Upper lobe of right lung (tissue), 1 donor: ENCODE measurements around the gene NAP1L1. TPM values are rescaled to one million over a fixed set of nuclear protein-coding genes. Genes with fewer than 3 reads are reported as not detected.

ENCODE experiments used
- ATAC-seq: fragments of 200-7000 bp; cut with Tn5 transposase; one replicate; pipeline ENCODE4 v1.9.1; 2020; ENCODE audit warnings: mild to moderate bottlenecking, moderate library complexity
- DNase-seq: peaks from one replicate; pipeline ENCODE4 v3.0.0-alpha.2; 2020
- H3K27ac ChIP-seq: fragments of 200-600 bp; one replicate; pipeline ENCODE4 v1.8.0; 2022
- H3K27me3 ChIP-seq: fragments of 200-600 bp; one replicate; pipeline ENCODE4 v1.8.0; 2022; ENCODE audit warnings: mild to moderate bottlenecking
- H3K36me3 ChIP-seq: fragments of 200-600 bp; one replicate; pipeline ENCODE4 v1.8.0; 2022
- H3K4me1 ChIP-seq: fragments of 200-600 bp; one replicate; pipeline ENCODE4 v1.8.0; 2022
- H3K4me3 ChIP-seq: fragments of 200-600 bp; one replicate; pipeline ENCODE4 v1.8.0; 2022; ENCODE audit warnings: mild to moderate bottlenecking
- H3K9me3 ChIP-seq: fragments of 200-600 bp; one replicate; pipeline ENCODE4 v1.8.0; 2022
- CTCF ChIP-seq: fragments of 200-600 bp; IDR thresholded peaks from one replicate; pipeline ENCODE4 v1.8.0; 2022; ENCODE audit warnings: antibody characterized with exemption
- intact Hi-C: fragments of 100-400 bp; cut with DNase I; formaldehyde crosslinking; loops from one replicate; pipeline ENCODE4 v1.11.0; 2022
- total RNA-seq: library from RNA; stranded (reverse); fragmentation: NEBNext Ultra II Directional; extraction: Animal tissue kit (Norgen Biotek cat#: 25700); gene quantifications from one replicate; pipeline ENCODE4 v1.2.1, GENCODE V29; 2021
- donor health status: DM: no; HTN: yes; CAD: no; lungs with severe emphysema.

Gene NAP1L1
- total RNA-seq, 1 donor from 2014 or later: 500 TPM

- TF ChIP-seq CTCF: no peak
- Histone ChIP-seq H3K27ac (no peak overlapping the region), H3K4me1 (peaks cover 14% of the 10 kb centered on the region), H3K9me3 (no peaks in the 10 kb centered on the region), H3K4me3 (peak overlapping the region; percentile 87), H3K27me3 (no peaks in the 10 kb centered on the region), H3K36me3 (no peaks in the 10 kb centered on the region)
- DNase-seq: no peak
- ATAC-seq: no peak
- intact Hi-C loops: no loop called here
Observed at GRCh38 chr12:76081909-76082308, 2.6 kb downstream of the NAP1L1 start.

GRCh38 chr12:76080729-76081415 lies 3.6 kb downstream of the NAP1L1 start:
- H3K27me3 ChIP-seq: no peaks in the 10 kb centered on the region
- TF ChIP-seq CTCF: no peak
- H3K36me3 ChIP-seq: no peaks in the 10 kb centered on the region
- H3K4me1 ChIP-seq: peaks cover 14% of the 10 kb centered on the region
- intact Hi-C loops: no loop called here
- H3K4me3 ChIP-seq: no peak overlapping the region
- DNase-seq (no peak), ATAC-seq (no peak)
- H3K27ac ChIP-seq: no peak overlapping the region
- H3K9me3 ChIP-seq: no peaks in the 10 kb centered on the region

- TF ChIP-seq CTCF: no peak
- no peaks in the 10 kb centered on the region for H3K9me3 ChIP-seq
- DNase-seq (no peak), ATAC-seq (no peak)
- H3K4me1 ChIP-seq: peaks cover 14% of the 10 kb centered on the region
- no peaks in the 10 kb centered on the region for H3K27me3 ChIP-seq
- no peak overlapping the region for H3K27ac ChIP-seq
- intact Hi-C loops: no loop called here
- H3K36me3 ChIP-seq: no peaks in the 10 kb centered on the region
- no peak overlapping the region for H3K4me3 ChIP-seq
Observed at GRCh38 chr12:76080017-76080728, 4.3 kb downstream of the NAP1L1 start.

- intact Hi-C loops: no loop called here
- H3K4me1 ChIP-seq: peaks cover 14% of the 10 kb centered on the region
- no peaks in the 10 kb centered on the region for H3K27me3 ChIP-seq
- H3K36me3 ChIP-seq: peaks cover under 1% of the 10 kb centered on the region
- H3K27ac ChIP-seq: no peak overlapping the region
- no peak for TF ChIP-seq CTCF
- no peaks in the 10 kb centered on the region for H3K9me3 ChIP-seq
- no peak overlapping the region for H3K4me3 ChIP-seq
- DNase-seq: no peak
- no peak for ATAC-seq
Observed at GRCh38 chr12:76078748-76079147, 5.7 kb downstream of the NAP1L1 start.

GRCh38 chr12:76075448-76075847 lies 9.0 kb downstream of the NAP1L1 start:
- no peak overlapping the region for H3K27ac ChIP-seq
- no peaks in the 10 kb centered on the region for H3K27me3 ChIP-seq
- H3K4me3 ChIP-seq: no peak overlapping the region
- ATAC-seq (no peak), DNase-seq (no peak)
- TF ChIP-seq CTCF: no peak
- peaks cover 24% of the 10 kb centered on the region for H3K36me3 ChIP-seq
- intact Hi-C loops: no loop called here
- no peaks in the 10 kb centered on the region for H3K4me1 ChIP-seq
- no peaks in the 10 kb centered on the region for H3K9me3 ChIP-seq
